Mucosa of descending colon (tissue), 3 donors: Measurements from ENCODE around the gene PPFIBP2. TPM values are rescaled to one million over a fixed set of nuclear protein-coding genes. Genes with fewer than 3 reads are reported as not detected.

Experiments
- ATAC-seq: fragments of 200-7000 bp; cut with Tn5 transposase; one replicate; pipeline ENCODE4 v1.9.1; 2020; ENCODE audit warnings: mild to moderate bottlenecking, moderate library complexity
- DNase-seq, 3 donors: peaks; one replicate each; pipeline ENCODE4 v3.0.0-alpha.2; 2020
- H3K36me3 ChIP-seq: fragments of 200-600 bp; one replicate; pipeline ENCODE4 v1.8.0; 2021; ENCODE audit warnings: low read depth, mild to moderate bottlenecking
- H3K4me1 ChIP-seq: fragments of 200-600 bp; one replicate; pipeline ENCODE4 v1.8.0; 2021; ENCODE audit warnings: low read depth, mild to moderate bottlenecking
- H3K4me3 ChIP-seq: fragments of 200-600 bp; one replicate; pipeline ENCODE4 v1.8.0; 2021; ENCODE audit warnings: mild to moderate bottlenecking
- H3K9me3 ChIP-seq: fragments of 200-600 bp; one replicate; pipeline ENCODE4 v1.8.0; 2021; ENCODE audit warnings: mild to moderate bottlenecking
- CTCF ChIP-seq: fragments of 200-600 bp; IDR thresholded peaks from one replicate; pipeline ENCODE4 v1.8.0; 2022; ENCODE audit warnings: antibody characterized with exemption, mild to moderate bottlenecking
- intact Hi-C, 2 donors: fragments of 100-400 bp; cut with DNase I in 1 of 2; cut with micrococcal nuclease in 1 of 2; formaldehyde crosslinking; loops; one replicate each; pipeline versions ENCODE4 v1.11.0 to v1.11.1; 2022; cut with DNase I, micrococcal nuclease
- total RNA-seq, 3 donors: library from RNA; stranded (reverse); fragmentation: NEBNext Ultra II Directional in 2 of 3; extraction: Animal tissue kit (Norgen Biotek cat#: 25700) in 2 of 3; gene quantifications; one replicate each; pipeline versions ENCODE4 v1.2.1 to v1.2.4, GENCODE V29; 2021 to 2023
- donor health status: DM: no; HTN: no; CAD: no; lungs with moderate emphysema.
- donor health status: DM: no; HTN: no; CAD: no.
- donor health status: DM: no; HTN: yes; CAD: no.

The PPFIBP2 gene
- total RNA-seq, 3 donors from 2014 or later = 40.1 to 83.5 (median 69.2) TPM

GRCh38 chr11:7578276-7578955 lies 64.6 kb downstream of the PPFIBP2 start:
- DNase-seq (no peak), ATAC-seq (no peak)
- H3K4me1 ChIP-seq = peaks cover 51% of the 10 kb centered on the region
- TF ChIP-seq CTCF = no peak
- no peak overlapping the region for H3K4me3 ChIP-seq
- no peaks in the 10 kb centered on the region for H3K36me3 ChIP-seq
- no peaks in the 10 kb centered on the region for H3K9me3 ChIP-seq
- intact Hi-C loops = no loop called here

GRCh38 chr11:7579361-7579791 lies 65.6 kb downstream of the PPFIBP2 start:
- Histone ChIP-seq H3K4me1 (peaks cover 42% of the 10 kb centered on the region), H3K36me3 (no peaks in the 10 kb centered on the region), H3K9me3 (no peaks in the 10 kb centered on the region), H3K4me3 (no peak overlapping the region)
- no peak for DNase-seq
- intact Hi-C loops = no loop called here
- no peak for TF ChIP-seq CTCF
- ATAC-seq = no peak

GRCh38 chr11:7581021-7581590 lies 67.3 kb downstream of the PPFIBP2 start:
- TF ChIP-seq CTCF = no peak
- Histone ChIP-seq H3K9me3 (no peaks in the 10 kb centered on the region), H3K36me3 (no peaks in the 10 kb centered on the region), H3K4me3 (no peak overlapping the region), H3K4me1 (peaks cover 33% of the 10 kb centered on the region)
- intact Hi-C loops = no loop called here
- ATAC-seq (no peak), DNase-seq (no peak)

- intact Hi-C loops = no loop called here
- ATAC-seq = no peak
- TF ChIP-seq CTCF = no peak
- no peak for DNase-seq
- H3K36me3 ChIP-seq = no peaks in the 10 kb centered on the region
- H3K9me3 ChIP-seq = no peaks in the 10 kb centered on the region
- H3K4me1 ChIP-seq = peaks cover 24% of the 10 kb centered on the region
- H3K4me3 ChIP-seq = no peak overlapping the region
Measured at GRCh38 chr11:7582338-7582985, 68.7 kb downstream of the PPFIBP2 start.

- H3K9me3 ChIP-seq = no peaks in the 10 kb centered on the region
- no peaks in the 10 kb centered on the region for H3K36me3 ChIP-seq
- H3K4me1 ChIP-seq = peaks cover 17% of the 10 kb centered on the region
- DNase-seq (no peak), ATAC-seq (no peak)
- no peak for TF ChIP-seq CTCF
- intact Hi-C loops = no loop called here
- no peak overlapping the region for H3K4me3 ChIP-seq
Measured at GRCh38 chr11:7583248-7583647, 69.4 kb downstream of the PPFIBP2 start.
